ENCODE measurements around the gene KIAA1755.

Gene KIAA1755

DNA sequence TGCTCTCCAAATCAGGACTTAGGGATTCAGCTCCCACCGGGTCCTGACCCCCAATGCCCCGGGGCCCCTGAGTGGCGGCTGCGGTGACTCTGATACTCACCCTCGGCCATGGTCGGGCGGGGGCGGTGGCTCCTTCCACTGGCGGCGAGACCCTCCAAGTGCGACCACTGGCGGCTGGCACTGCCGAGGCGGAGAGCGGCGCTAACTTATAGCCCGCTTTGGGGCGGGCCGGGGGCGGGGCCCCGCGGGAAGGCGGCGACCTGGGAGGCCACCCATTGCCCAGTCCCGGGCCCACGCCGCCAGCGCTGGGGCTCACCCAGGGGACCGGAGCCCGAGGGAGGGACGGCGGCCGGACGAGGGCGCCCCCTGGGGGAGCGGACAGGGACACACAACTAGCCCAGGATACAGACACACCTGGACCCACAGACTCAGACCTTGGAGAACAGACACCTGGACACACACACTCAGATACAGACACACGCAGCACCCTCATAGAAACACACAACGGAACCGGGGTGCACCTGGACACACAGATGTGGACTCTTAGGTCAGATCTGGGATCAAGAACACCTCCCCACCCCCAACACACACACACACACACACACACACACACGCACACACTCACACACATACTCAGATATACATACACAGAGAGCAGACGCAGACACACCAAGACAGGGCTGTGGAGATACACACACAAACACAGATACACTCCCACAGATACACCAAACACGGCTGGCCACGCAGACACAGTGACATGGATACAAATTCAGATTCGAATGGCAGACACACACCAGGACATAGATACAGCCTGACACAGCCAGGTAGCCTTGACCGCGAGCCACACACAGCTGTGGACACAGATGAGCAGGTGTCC, 95.2 kb downstream of the KIAA1755 start, which contains the start of gene TGM2:
Gene TGM2, minus strand, starts transcription at position 182 of the 877 bp plus-strand sequence. Its CDS starts 72 bp downstream, at position 110.
- TF ChIP-seq, protein P1, sequence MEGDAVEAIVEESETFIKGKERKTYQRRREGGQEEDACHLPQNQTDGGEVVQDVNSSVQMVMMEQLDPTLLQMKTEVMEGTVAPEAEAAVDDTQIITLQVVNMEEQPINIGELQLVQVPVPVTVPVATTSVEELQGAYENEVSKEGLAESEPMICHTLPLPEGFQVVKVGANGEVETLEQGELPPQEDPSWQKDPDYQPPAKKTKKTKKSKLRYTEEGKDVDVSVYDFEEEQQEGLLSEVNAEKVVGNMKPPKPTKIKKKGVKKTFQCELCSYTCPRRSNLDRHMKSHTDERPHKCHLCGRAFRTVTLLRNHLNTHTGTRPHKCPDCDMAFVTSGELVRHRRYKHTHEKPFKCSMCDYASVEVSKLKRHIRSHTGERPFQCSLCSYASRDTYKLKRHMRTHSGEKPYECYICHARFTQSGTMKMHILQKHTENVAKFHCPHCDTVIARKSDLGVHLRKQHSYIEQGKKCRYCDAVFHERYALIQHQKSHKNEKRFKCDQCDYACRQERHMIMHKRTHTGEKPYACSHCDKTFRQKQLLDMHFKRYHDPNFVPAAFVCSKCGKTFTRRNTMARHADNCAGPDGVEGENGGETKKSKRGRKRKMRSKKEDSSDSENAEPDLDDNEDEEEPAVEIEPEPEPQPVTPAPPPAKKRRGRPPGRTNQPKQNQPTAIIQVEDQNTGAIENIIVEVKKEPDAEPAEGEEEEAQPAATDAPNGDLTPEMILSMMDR (IDR thresholded peaks at IDR 0.05) = peak; percentile 94 to 98
- intact Hi-C loops (cut with DNase I; ENCODE audit: low total_unique reads) = loop anchor here (5.0 kb wide), 1 partner anchor 93 kb away; no protein-coding TSS in a partner anchor
- Histone ChIP-seq H3K27ac (peak within 1 kb of the TSS; percentile 84 to 89), H3K4me1 (peaks cover 4 to 91% (median 62%) of the 10 kb centered on the region in 4 donors), H3K36me3 (peaks cover 9 to 13% (median 10%) of the 10 kb centered on the region in 3 donors), H3K27me3 (no peaks in the 10 kb centered on the region), H3K9me3 (no peaks in the 10 kb centered on the region), H3K4me3 (peak within 1 kb of the TSS; percentile 66 to 69)
- DNase-seq = peak; percentile 71 to 94

DNA sequence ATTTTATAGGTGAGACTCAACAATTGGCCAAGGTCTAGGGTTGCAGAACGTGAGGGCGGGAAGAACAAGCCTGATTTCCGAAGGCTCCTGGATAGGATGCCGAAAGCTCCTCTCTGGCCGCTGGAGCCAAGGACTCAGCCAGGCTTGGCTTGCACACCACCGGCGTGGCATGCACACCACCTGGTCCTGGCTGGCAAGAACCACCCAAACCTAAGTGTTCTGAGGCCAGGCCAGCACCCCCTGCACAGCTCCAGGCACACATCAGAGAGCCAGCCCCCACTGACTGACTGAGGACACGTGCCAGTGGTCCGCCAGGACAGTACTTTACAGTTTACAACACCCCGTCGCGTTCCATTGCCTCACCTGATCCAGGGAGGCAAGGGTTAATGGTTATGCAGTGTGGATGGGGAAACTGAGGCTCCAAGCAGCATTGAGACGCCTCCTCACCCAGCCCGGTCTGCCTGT, 95.9 kb downstream of the KIAA1755 start:
- intact Hi-C loops (cut with DNase I; ENCODE audit: low total_unique reads) = loop anchor here (5.0 kb wide), 1 partner anchor 92 kb away; no protein-coding TSS in a partner anchor
- Histone ChIP-seq H3K36me3 (peaks cover 12 to 20% (median 16%) of the 10 kb centered on the region in 3 donors), H3K4me3 (peak overlapping the region; percentile 66 to 69), H3K9me3 (no peaks in the 10 kb centered on the region), H3K27me3 (no peaks in the 10 kb centered on the region), H3K27ac (peak overlapping the region; percentile 84 to 89), H3K4me1 (peaks cover 4 to 93% (median 68%) of the 10 kb centered on the region in 4 donors)
- TF ChIP-seq, protein P1 (IDR thresholded peaks at IDR 0.05) = no peak
- DNase-seq = peak in 1 of 2 donors; percentile 33

DNA sequence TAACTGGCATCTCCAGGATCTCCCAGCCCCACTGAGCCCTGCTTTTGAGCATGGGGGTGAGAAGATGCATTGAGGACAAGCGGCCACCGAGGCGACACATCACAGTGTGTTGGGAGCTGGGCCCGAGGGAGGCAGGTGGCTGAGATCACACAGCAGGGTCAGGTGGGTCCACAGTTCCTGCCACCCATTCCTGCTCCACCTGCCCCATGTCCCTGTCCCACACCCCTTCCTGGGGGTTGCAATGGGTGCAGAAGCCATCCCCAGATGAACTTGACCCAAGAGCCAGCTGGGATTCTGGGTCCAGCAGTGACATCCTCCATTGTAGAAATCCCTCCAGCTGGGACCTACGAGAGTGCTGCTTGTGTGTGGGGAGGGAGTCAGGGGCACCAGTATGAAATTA, 96.5 kb downstream of the KIAA1755 start:
- intact Hi-C loops (cut with DNase I; ENCODE audit: low total_unique reads) = no loop called here
- peak overlapping the region; percentile 84 to 89 for H3K27ac ChIP-seq
- DNase-seq = peak; percentile 20 to 65

DNA sequence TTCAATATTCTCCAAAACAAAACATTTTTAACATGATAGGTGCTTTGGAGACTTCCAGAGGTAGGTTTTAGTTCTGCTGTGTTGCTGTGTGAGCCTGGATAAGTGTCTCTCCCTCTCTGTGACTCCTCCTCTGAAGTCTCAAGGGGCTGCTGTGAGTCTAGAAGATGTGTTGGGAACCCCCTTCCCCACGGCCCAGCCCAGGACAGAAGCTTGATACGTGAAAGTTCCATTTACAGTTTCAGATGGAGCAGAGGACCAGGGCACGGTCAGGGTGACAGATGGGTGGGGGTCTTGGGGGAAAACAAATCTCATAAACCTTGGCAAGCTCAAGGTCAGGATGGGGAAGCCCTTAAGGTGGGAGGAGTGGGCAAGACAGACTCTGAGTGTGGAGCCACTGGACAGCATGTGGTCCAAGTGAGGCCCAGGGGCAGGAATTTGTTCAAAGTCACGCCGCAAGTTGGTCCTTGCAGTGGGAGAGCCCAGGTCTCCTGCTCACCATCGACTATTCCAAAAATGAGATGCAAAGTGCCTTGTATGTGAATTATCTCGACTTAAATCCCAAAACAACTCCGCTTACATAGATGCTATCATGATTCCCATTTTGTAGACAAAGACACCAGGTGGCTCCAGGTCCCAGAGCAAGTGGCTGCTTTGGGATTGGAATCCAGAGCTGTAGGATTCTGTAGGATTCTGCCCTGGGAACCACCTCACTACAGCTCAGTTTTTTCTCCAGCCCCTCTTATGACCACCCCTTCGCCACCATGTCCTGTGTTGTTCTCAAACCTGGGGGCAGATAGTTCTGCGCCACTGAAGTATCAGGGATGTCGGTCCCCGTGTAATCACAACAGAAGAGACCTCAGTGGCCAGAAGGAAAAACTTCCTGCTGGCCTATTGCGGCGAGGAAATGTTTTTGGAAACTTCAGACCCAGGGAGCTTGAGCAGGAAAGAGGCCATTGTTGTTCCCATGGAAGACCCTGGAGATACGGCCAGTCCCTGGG, 97.4 kb downstream of the KIAA1755 start:
- Histone ChIP-seq H3K9me3 (no peaks in the 10 kb centered on the region), H3K4me3 (peak overlapping the region; percentile 66 to 69), H3K4me1 (peaks cover 4 to 93% (median 65%) of the 10 kb centered on the region in 4 donors), H3K27me3 (no peaks in the 10 kb centered on the region), H3K27ac (peak overlapping the region; percentile 84 to 89), H3K36me3 (peaks cover 12 to 28% (median 22%) of the 10 kb centered on the region in 3 donors)
- peak in 1 of 2 donors; percentile 59 for DNase-seq
- TF ChIP-seq, protein P1 (IDR thresholded peaks at IDR 0.05) = no peak
- intact Hi-C loops (cut with DNase I; ENCODE audit: low total_unique reads) = no loop called here

More for the DNA sequence above, 96.5 kb downstream of the KIAA1755 start:
- peaks cover 4 to 93% (median 65%) of the 10 kb centered on the region in 4 donors for H3K4me1 ChIP-seq
- H3K4me3 ChIP-seq = peak overlapping the region; percentile 66 to 69
- no peaks in the 10 kb centered on the region for H3K9me3 ChIP-seq
- no peaks in the 10 kb centered on the region for H3K27me3 ChIP-seq
- peaks cover 12 to 22% (median 19%) of the 10 kb centered on the region in 3 donors for H3K36me3 ChIP-seq
- TF ChIP-seq, protein P1 (IDR thresholded peaks at IDR 0.05) = no peak

DNA sequence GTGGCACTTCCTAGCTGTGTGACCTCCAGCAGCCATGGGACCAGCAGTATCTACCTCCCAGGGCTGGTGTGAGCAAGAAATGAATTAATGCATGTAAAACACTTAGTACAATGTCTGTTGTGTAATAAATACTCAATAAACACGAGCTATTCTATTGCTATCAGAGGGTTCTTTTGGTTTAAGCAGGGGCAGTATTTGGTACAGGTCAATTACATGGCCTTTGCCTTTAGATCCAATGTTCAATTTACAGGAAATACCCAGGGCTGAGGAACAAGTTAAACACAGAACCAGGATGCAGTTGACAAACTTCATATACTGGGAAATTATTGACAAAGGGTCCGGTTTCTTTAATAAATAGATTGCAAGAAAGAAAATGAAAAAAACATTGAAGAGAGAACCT, 98.4 kb downstream of the KIAA1755 start:
- intact Hi-C loops (cut with DNase I; ENCODE audit: low total_unique reads) = no loop called here
- TF ChIP-seq, protein P1 (IDR thresholded peaks at IDR 0.05) = no peak
- H3K4me1 ChIP-seq = peaks cover 4 to 93% (median 66%) of the 10 kb centered on the region in 4 donors
- H3K27me3 ChIP-seq = no peaks in the 10 kb centered on the region
- peak overlapping the region; percentile 84 to 89 for H3K27ac ChIP-seq
- peak overlapping the region in 1 of 2 donors; percentile 69 for H3K4me3 ChIP-seq
- H3K36me3 ChIP-seq = peaks cover 12 to 30% (median 22%) of the 10 kb centered on the region in 3 donors
- no peak for DNase-seq
- H3K9me3 ChIP-seq = no peaks in the 10 kb centered on the region

Data from tibial artery (tissue), 4 donors.